ENCODE measurements around the gene SH3RF2.

Gene SH3RF2

GRCh38 chr5:145969714-145970092 lies 33.3 kb downstream of the SH3RF2 start:
- no peak for TF ChIP-seq CTCF (IDR thresholded peaks at IDR 0.05; ENCODE audit: low read depth, low read length)
- H3K4me3 ChIP-seq (ENCODE audit: low read depth, low read length), result no peak overlapping the region

GRCh38 chr5:145971108-145971507 lies 34.7 kb downstream of the SH3RF2 start:
- TF ChIP-seq CTCF (IDR thresholded peaks at IDR 0.05; ENCODE audit: low read depth, low read length), result no peak
- no peak overlapping the region for H3K4me3 ChIP-seq (ENCODE audit: low read depth, low read length)

GRCh38 chr5:145971701-145972100 lies 35.3 kb downstream of the SH3RF2 start:
- no peak overlapping the region for H3K4me3 ChIP-seq (ENCODE audit: low read depth, low read length)
- TF ChIP-seq CTCF (IDR thresholded peaks at IDR 0.05; ENCODE audit: low read depth, low read length), result no peak

GRCh38 chr5:145975001-145975360 lies 38.6 kb downstream of the SH3RF2 start:
- H3K4me3 ChIP-seq (ENCODE audit: low read depth, low read length), result no peak overlapping the region
- no peak for TF ChIP-seq CTCF (IDR thresholded peaks at IDR 0.05; ENCODE audit: low read depth, low read length)

- no peak for TF ChIP-seq CTCF (IDR thresholded peaks at IDR 0.05; ENCODE audit: low read depth, low read length)
- no peak overlapping the region for H3K4me3 ChIP-seq (ENCODE audit: low read depth, low read length)
These were observed 39.1 kb downstream of the SH3RF2 start for GRCh38 chr5:145975361-145976066.

- TF ChIP-seq CTCF (IDR thresholded peaks at IDR 0.05; ENCODE audit: low read depth, low read length), result no peak
- H3K4me3 ChIP-seq (ENCODE audit: low read depth, low read length), result no peak overlapping the region
These were observed 40.2 kb downstream of the SH3RF2 start for GRCh38 chr5:145976431-145977155.

GRCh38 chr5:145978171-145978570 lies 41.8 kb downstream of the SH3RF2 start:
- H3K4me3 ChIP-seq (ENCODE audit: low read depth, low read length), result no peak overlapping the region

More at GRCh38 chr5:145978171-145978570, 41.8 kb downstream of the SH3RF2 start:
- no peak for TF ChIP-seq CTCF (IDR thresholded peaks at IDR 0.05; ENCODE audit: low read depth, low read length)

Data from WI38 (cell line).